Measurements from ENCODE around the gene PDK2. TPM values are rescaled to one million over a fixed set of nuclear protein-coding genes. Genes with fewer than 3 reads are reported as not detected.

Gene PDK2
- total and polyA plus RNA-seq, 2 experiments from 2014 or later: 12.0 to 15.9 TPM

- Mint-ChIP-seq H3K27ac (0 out of 2 replicates have a peak overlapping the region, but pooled peaks have one; percentile 42), H3K4me1 (peaks cover 52% of the 10 kb centered on the region), H3K4me3 (no peak overlapping the region), H3K9me3 (no peaks in the 10 kb centered on the region), H3K36me3 (ENCODE audit: low read depth) (no peaks in the 10 kb centered on the region), H3K27me3 (ENCODE audit: insufficient read depth, low read depth, poor library complexity) (peaks cover 33% of the 10 kb centered on the region)
- Histone ChIP-seq H3K9me2 (ENCODE audit: insufficient read depth) (no peaks in the 10 kb centered on the region), H3K4me2 (peak overlapping the region; percentile 38; the same call in 1 of the 2 replicates), H3F3A (replicated peaks; ENCODE audit: low read depth) (peaks cover 18% of the 10 kb centered on the region), H3K4me1 (ENCODE audit: insufficient read depth) (peaks cover 26% of the 10 kb centered on the region; the same call in 1 of the 2 replicates), H3K79me2 (replicated peaks; ENCODE audit: insufficient read depth) (no peaks in the 10 kb centered on the region), H3K36me3 (ENCODE audit: insufficient read depth) (no peaks in the 10 kb centered on the region), H4K20me1 (replicated peaks; ENCODE audit: insufficient read depth) (no peaks in the 10 kb centered on the region), H3K4me3 (no peak overlapping the region), H3K27ac (ENCODE audit: low read depth) (no peak overlapping the region), H2AFZ (peak overlapping the region; percentile 90; the same call in 1 of the 2 replicates), H3K27me3 (ENCODE audit: insufficient read depth) (no peaks in the 10 kb centered on the region)
- DNase-seq (ENCODE audit: low spot score) (no peak), ATAC-seq (no peak)
- TF ChIP-seq NANOG (IDR thresholded peaks at IDR 0.05; ENCODE audit: borderline replicate concordance) (no peak), ZNF462 (CRISPR knock-in tag; IDR thresholded peaks at IDR 0.05) (no peak), CREB1 (CRISPR knock-in tag; IDR thresholded peaks at IDR 0.05; ENCODE audit: low read depth) (no peak), EZH2 (IDR thresholded peaks at IDR 0.05; ENCODE audit: low read depth, unreplicated experiment) (no peak), ZNF331 (CRISPR knock-in tag; IDR thresholded peaks at IDR 0.05; ENCODE audit: low read depth) (no peak), REST (IDR thresholded peaks at IDR 0.05; ENCODE audit: unreplicated experiment) (no peak), EZH2phosphoT487 (IDR thresholded peaks at IDR 0.05; ENCODE audit: unreplicated experiment) (no peak), ETS1 (IDR thresholded peaks at IDR 0.05) (no peak), ZNF114 (CRISPR knock-in tag; IDR thresholded peaks at IDR 0.05) (no peak), JUNB (IDR thresholded peaks at IDR 0.05; ENCODE audit: unreplicated experiment) (no peak), CTCF (conservative IDR thresholded peaks at IDR 0.05; ENCODE audit: low read depth in 2 of 2) (no peak), STAT1 (IDR thresholded peaks at IDR 0.05; ENCODE audit: unreplicated experiment) (no peak), POLR2AphosphoS5 (IDR thresholded peaks at IDR 0.05; ENCODE audit: low read depth) (no peak)
Measured at GRCh38 chr17:50051082-50051576, 44.0 kb upstream of the PDK2 start.
